Measurements from ENCODE around the gene AP3M1. TPM values are rescaled to one million over a fixed set of nuclear protein-coding genes. Genes with fewer than 3 reads are reported as not detected.

The AP3M1 gene
- total RNA-seq, 1 donor from 2014 or later, result 58.3 TPM

- Histone ChIP-seq H3K9ac (no peak overlapping the region), H3K79me2 (ENCODE audit: low read depth) (peaks cover 26% of the 10 kb centered on the region), H3K36me3 (peaks cover 30% of the 10 kb centered on the region), H3F3A (ENCODE audit: low read depth) (peaks cover 9% of the 10 kb centered on the region), H3K27me3 (no peaks in the 10 kb centered on the region), H3K9me3 (ENCODE audit: low read depth) (no peaks in the 10 kb centered on the region), H3K4me2 (no peak overlapping the region), H3K27ac (peak overlapping the region; percentile 13), H3K4me1 (no peaks in the 10 kb centered on the region), H4K20me1 (ENCODE audit: low read depth) (no peaks in the 10 kb centered on the region), H3K4me3 (no peak overlapping the region), H2AFZ (replicated peaks) (no peak overlapping the region)
- Mint-ChIP-seq H3K4me3 (no peak overlapping the region), H3K4me1 (no peaks in the 10 kb centered on the region), H3K27me3 (ENCODE audit: insufficient read depth, low read depth) (no peaks in the 10 kb centered on the region), H3K36me3 (peaks cover 16% of the 10 kb centered on the region), H3K27ac (no peak overlapping the region), H3K9me3 (no peaks in the 10 kb centered on the region)
- TF ChIP-seq CTCF (IDR thresholded peaks at IDR 0.05), result no peak
- TF ChIP-seq EZH2 (IDR thresholded peaks at IDR 0.05), result no peak
- TF ChIP-seq EZH2phosphoT487 (IDR thresholded peaks at IDR 0.05), result no peak
- no peak for DNase-seq (ENCODE audit: low spot score)
Measured at GRCh38 chr10:74137992-74138391, 12.6 kb downstream of the AP3M1 start.

GRCh38 chr10:74135452-74135851 is 15.2 kb downstream of the AP3M1 start:
- Mint-ChIP-seq H3K4me3 (no peak overlapping the region), H3K9me3 (no peaks in the 10 kb centered on the region), H3K36me3 (peaks cover 21% of the 10 kb centered on the region)

GRCh38 chr10:74133923-74134820 is 16.5 kb downstream of the AP3M1 start:
- Mint-ChIP-seq H3K9me3 (no peaks in the 10 kb centered on the region), H3K27me3 (ENCODE audit: insufficient read depth, low read depth) (no peaks in the 10 kb centered on the region), H3K36me3 (peaks cover 23% of the 10 kb centered on the region), H3K27ac (no peak overlapping the region), H3K4me1 (no peaks in the 10 kb centered on the region), H3K4me3 (no peak overlapping the region)
- Histone ChIP-seq H3K4me2 (no peak overlapping the region), H3K27me3 (no peaks in the 10 kb centered on the region), H3K4me1 (no peaks in the 10 kb centered on the region), H3K27ac (no peak overlapping the region), H3K36me3 (peaks cover 30% of the 10 kb centered on the region), H3K79me2 (ENCODE audit: low read depth) (no peaks in the 10 kb centered on the region), H3K4me3 (no peak overlapping the region), H3F3A (ENCODE audit: low read depth) (peaks cover 9% of the 10 kb centered on the region), H4K20me1 (ENCODE audit: low read depth) (no peaks in the 10 kb centered on the region), H3K9me3 (ENCODE audit: low read depth) (no peaks in the 10 kb centered on the region), H2AFZ (replicated peaks) (no peak overlapping the region), H3K9ac (no peak overlapping the region)
- DNase-seq (ENCODE audit: low spot score), result no peak
- TF ChIP-seq CTCF (IDR thresholded peaks at IDR 0.05) (no peak), EZH2 (IDR thresholded peaks at IDR 0.05) (no peak), EZH2phosphoT487 (IDR thresholded peaks at IDR 0.05) (no peak)

More at GRCh38 chr10:74135452-74135851, 15.2 kb downstream of the AP3M1 start:
- TF ChIP-seq CTCF (IDR thresholded peaks at IDR 0.05), result no peak
- no peak for TF ChIP-seq EZH2phosphoT487 (IDR thresholded peaks at IDR 0.05)
- TF ChIP-seq EZH2 (IDR thresholded peaks at IDR 0.05), result no peak
- H3K4me3 ChIP-seq, result no peak overlapping the region
- H3K4me1 ChIP-seq, result no peaks in the 10 kb centered on the region
- Mint-ChIP-seq H3K4me1 (no peaks in the 10 kb centered on the region), H3K27ac (no peak overlapping the region), H3K27me3 (ENCODE audit: insufficient read depth, low read depth) (no peaks in the 10 kb centered on the region)
- peaks cover 30% of the 10 kb centered on the region for H3K36me3 ChIP-seq
- H2AFZ ChIP-seq (replicated peaks), result no peak overlapping the region
- H3K79me2 ChIP-seq (ENCODE audit: low read depth), result peaks cover 5% of the 10 kb centered on the region
- no peaks in the 10 kb centered on the region for H4K20me1 ChIP-seq (ENCODE audit: low read depth)
- H3K9me3 ChIP-seq (ENCODE audit: low read depth), result no peaks in the 10 kb centered on the region
- no peak overlapping the region for H3K27ac ChIP-seq
- no peak overlapping the region for H3K4me2 ChIP-seq
- H3F3A ChIP-seq (ENCODE audit: low read depth), result peaks cover 9% of the 10 kb centered on the region
- no peak for DNase-seq (ENCODE audit: low spot score)
- H3K9ac ChIP-seq, result no peak overlapping the region
- H3K27me3 ChIP-seq, result no peaks in the 10 kb centered on the region

Measured in neural progenitor cell (in vitro differentiated cells).